Peyer's patch (tissue), 4 donors: Measurements from ENCODE around the gene SH2D1A.

Experiments
- CTCF ChIP-seq, 6 experiments: fragments of 450-650 bp in 4 of 6; fragments of 200-600 bp in 2 of 6; sonication (generic) in 1 of 6; IDR thresholded peaks; one replicate each; pipeline ENCODE4 v1.5.1; 2017 to 2019; ENCODE audit warnings: antibody characterized with exemption in 6 of 6, mild to moderate bottlenecking in 3 of 6, moderate library complexity in 1 of 6
- POLR2A ChIP-seq, 2 donors: fragments of 450-650 bp; IDR thresholded peaks; one replicate each; pipeline ENCODE4 v1.5.1; 2017; ENCODE audit warnings: antibody characterized with exemption in 2 of 2, mild to moderate bottlenecking in 2 of 2, moderate library complexity in 2 of 2

DNA sequence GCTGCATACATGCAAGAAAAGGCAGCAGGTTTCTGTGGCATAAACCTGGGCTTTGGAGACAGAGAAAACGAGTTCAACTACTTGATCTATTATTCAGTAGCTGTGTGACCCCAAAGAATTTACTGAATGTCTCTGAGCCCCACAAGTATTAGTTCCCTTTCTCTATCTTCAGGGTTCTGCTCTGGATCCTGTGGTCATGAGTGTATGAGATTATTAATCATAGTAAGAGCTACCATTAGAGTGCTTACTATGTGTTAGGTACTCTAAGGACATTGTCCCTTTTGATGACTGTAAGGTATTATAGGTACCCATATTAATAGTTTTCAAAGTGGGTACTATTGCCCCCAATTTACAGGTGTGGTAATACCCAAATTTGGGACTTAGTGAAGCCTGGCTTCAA lies 8.4 kb upstream of the SH2D1A start:
- TF ChIP-seq CTCF (IDR thresholded peaks at IDR 0.05) (no peak), POLR2A (IDR thresholded peaks at IDR 0.05) (no peak)
